ENCODE results near the gene PTGFR.

Gene PTGFR, protein sequence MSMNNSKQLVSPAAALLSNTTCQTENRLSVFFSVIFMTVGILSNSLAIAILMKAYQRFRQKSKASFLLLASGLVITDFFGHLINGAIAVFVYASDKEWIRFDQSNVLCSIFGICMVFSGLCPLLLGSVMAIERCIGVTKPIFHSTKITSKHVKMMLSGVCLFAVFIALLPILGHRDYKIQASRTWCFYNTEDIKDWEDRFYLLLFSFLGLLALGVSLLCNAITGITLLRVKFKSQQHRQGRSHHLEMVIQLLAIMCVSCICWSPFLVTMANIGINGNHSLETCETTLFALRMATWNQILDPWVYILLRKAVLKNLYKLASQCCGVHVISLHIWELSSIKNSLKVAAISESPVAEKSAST

DNA sequence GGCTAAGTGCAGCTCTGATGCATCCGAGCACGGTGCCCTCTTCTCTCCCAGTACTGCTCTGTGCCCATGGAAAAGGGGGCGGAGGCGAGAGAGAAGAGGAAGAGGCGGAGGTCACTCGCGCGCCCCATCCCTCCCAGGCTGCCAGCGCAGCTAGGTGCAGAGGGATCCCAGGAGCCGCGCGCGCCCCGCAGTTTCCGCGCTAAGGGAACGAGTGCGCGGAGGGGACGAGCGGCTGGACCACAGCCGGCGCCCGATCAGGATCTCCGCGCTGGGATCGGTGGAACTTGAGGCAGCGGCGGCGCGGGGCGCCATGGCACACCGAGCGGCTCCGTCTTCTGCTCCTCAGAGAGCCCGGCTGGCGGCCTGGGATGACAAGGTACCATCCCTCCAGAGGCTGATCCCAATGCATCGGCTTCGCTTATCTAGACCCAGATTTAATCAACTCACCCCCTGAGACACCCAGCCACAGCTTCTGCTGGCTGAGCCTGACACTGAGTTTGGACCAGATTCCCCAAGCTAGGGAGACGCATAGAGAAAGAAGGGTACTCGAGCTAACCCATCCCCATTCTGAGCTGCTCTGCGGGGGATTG lies at the start of gene PTGFR:
Gene PTGFR (plus strand): TSS at position 114 of the 590 bp plus-strand sequence. CDS start 1,770 bp downstream, outside the sequence.
- DNase-seq: no peak

DNA sequence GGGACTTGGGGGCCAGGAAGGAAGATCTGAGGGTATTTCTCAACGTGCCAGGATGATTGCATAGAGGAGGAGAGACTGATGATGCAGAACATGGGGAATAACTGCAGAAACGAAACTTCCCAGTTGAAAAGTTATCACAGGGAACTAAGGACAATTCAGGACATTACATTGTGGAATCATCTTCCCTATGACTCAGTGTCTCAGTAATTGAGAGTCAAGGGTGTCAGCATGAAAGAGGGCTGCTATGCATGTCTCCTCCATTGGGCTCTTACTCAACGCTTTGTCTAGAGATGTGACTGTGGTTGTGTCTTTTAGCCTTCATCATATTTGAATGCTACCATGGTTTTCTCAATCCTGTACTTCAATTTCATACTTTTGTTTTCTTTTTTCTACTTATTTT lies 48.9 kb upstream of the PTGFR start:
- DNase-seq: no peak

DNA sequence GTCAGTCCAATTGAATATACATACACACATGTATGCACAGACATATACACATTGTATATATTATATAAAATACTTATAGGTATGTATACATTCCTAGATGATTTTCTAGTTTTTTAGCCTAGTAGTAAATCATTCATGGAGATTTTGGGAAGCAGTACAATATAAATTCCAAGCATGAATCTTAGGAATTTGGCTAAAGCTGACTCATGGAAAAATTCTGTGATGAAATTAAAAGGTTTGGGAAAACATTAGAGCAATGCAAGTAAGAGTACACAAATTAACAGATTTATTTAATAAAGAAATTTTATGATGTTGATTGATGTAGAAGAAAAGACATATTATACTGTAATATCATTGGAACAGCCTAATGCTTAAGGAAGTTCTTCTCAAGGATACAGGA lies 43.7 kb upstream of the PTGFR start:
- no peak for DNase-seq

DNA sequence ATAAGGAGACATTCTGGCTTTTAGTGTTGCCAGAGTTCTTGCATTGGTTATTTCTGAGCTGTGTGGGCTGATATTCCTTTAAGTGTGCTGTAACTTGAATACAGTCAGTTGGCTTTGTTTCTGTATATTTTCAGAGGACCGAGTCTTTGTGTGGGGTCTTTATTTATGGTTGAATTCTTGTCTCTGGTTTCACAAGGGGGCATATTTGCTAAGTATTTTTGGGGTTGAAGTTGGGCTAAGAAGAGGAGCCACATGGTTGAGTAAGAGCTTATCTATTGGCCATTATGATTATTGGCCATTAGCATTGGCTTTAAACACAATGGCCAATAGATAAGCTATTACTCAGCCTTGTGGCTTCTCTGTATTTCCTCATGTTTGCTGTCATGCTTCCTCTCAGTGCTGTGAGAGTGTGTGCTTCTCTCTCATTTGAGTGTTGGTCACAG lies 26.3 kb upstream of the PTGFR start:
- DNase-seq: peak; percentile 77

DNA sequence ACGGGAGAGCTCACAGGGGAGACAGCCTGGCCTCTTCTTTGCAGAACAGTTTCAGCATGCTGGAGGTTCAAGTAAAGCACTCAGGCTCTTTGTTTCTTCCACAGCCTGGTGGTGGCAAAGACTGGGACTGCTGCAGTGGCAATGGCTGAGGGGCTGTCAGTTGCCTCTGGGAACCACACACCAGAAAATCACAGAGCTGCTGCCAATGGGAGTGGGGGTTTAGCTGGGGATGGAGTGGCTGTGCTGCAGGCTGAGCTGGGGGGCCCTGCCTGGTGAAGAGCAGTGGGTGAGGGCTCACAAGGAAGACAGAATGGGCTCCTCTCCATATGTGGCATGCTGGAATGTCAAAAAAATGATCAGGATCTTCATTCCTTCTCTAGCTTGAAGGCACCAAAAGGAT lies 25.6 kb upstream of the PTGFR start:
- no peak for DNase-seq

DNA sequence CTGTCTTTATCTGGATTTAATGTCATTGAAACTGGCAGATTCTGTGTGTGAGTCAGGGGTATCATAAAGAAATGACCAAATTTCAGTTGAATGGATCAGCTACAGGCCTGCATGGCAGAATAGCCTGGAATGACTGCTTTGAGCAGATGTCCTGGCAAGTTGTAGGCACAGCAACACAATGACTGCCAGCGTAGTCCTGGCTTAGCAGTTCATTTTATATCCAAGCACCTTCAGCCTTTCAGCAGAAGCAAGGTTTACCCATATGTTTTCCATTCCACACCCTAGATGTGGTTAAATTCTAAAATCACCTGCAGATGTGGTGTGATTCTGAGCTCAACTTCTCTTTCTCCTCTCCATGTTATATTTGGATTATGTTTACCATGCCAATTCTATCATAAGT lies 22.3 kb upstream of the PTGFR start:
- no peak for DNase-seq

DNA sequence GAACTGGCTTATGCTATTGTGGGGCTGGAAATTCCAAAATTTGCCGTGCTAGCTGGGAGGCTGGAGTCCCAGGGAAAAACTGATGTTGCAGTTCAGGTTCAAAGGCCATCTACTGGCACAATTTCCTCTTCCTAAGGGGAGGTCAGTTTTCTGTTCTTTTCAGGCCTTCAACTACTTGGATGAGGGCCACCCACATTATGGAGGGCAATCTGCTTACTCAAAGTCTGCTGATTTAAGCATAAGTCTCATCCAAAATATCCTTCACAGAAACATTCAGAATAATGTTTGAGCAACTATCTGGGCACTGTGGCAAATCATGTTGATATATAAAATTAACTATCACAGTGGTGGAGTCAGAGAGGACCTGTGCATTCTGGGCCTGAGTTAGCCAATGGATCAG lies 21.2 kb upstream of the PTGFR start:
- DNase-seq: no peak

DNA sequence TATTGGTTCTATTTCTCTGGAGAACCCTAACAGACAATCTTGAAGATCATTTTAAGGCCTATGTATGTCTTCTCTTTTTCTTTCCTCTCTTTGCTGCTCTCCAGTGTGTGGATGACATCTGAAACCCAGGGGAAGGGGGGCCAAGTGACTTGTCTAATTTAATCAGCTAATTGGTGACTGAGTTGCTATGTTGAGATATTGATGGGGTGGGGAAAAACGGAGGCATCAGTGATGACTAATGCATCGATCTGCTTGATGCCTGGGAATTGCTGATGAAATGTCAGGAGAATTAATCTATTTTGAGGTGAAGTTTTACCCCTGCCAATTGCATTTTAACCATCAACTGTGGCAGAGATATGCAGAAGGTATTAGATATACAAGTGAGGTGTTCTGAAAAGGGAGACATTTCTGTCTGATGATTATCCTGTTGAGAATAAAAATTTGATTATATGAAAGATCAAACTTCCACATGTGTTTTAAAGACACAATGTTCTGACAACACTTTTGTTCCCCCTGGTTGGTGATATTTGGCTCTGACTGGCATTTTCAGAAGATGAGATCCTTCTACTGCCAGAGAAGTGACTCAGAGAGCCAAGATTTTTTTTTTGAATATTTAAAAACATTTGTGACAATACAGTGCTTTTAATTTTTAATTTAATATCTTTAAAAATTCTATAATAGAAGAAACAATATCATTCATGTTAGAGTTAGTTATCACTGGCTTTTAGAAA lies 18.7 kb upstream of the PTGFR start:
- no peak for DNase-seq

DNA sequence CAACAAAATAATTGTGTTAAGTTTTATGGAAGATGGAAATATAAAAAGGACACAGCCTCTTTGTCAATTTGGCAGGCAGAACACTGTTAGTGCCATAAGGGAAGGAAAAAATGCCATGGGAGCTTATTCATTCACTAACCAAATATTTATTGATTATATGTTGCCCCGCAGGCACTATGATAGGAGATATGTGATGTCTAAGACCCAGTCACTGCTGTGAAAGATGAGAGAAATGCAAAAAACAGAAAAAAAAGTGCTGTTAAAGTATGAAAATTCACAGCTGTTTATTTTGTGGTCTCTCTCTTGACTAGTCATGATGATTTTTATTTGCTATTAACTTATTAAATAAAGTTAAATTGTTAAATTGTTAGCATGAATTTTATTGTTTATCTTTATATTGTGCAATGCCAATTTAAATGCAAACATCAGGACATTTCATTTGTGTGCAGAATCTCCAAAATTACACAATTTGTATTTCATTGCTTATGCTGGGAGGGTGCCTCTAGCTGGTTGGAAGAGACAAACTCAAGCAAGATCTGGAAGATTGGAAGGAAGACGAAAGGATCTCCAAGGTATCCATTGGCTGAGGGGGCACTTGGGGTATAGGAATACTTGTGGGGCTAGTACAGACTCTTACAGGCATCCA lies 17.8 kb upstream of the PTGFR start:
- DNase-seq: no peak

DNA sequence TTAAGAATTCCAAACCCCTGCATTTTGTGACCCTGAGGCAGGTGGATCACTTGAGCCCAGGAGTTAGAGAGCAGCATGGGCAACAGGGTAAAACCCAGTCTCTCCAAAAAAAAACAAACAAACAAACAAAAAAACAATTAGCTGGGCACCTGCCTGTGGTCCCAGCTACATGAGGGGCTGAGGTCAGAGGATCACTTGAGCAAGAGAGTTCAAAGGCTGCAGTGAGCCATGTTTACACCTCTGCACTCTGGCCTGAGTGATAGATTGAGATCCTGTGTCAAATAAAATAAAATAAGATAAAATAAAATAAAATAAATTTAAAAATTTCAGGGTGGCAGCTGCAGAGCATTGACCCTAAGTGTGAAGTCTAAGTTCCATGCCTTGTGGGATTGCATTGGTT lies 16.7 kb upstream of the PTGFR start:
- DNase-seq: no peak

DNA sequence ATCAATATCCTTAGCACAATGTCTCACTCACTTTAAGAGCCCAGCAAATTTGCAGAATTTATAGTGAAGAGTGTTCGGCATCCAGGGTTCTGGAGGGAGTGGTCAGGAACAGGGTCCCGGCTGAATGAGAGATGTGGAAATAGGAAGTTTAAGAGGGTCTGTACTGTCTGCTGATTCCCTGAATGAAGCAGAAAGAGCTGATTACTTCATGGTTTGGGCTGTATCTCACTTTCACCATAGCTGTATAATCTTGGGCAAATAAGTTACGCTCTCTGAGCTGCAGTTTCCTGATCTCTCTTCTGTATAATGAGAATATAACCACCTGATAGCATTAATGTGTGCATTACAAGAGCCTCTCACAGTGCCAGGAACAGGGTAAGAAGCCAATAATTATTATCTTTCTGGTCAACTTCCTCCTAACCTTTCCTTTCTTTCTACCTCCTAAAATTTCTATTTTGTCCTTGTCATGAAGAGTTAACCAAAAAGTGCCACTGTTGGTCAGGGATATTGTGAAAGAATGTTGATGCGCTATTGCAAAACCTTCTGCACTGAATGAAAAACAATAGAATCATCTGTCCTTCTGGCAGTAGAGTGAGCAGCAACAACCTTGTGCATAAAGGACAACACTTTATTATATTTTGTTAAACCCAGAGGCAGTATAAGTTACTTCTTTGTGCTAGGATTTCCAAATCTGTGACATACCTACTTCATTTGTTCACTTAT lies 14.7 kb upstream of the PTGFR start:
- peak; percentile 24 for DNase-seq

DNA sequence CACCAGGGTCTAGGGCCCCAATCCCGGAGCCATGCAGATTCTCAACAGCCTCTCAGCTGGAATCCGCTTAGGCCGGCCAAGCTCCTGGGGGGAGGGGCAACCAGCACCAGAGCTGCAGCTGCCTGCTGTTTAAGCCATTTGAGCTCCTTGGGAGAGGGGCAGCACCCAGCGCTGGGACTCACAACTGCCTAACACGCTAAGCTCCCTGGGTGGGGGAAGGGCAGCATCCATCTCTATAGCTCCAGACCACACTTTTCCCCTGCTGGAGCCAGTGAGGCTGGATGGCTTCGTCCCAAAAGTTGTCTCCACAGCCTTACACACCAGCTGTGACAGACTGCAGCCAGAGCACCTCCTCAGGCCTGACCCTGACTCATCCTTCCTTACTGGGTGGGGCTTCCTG lies 6.9 kb upstream of the PTGFR start:
- DNase-seq: no peak

DNA sequence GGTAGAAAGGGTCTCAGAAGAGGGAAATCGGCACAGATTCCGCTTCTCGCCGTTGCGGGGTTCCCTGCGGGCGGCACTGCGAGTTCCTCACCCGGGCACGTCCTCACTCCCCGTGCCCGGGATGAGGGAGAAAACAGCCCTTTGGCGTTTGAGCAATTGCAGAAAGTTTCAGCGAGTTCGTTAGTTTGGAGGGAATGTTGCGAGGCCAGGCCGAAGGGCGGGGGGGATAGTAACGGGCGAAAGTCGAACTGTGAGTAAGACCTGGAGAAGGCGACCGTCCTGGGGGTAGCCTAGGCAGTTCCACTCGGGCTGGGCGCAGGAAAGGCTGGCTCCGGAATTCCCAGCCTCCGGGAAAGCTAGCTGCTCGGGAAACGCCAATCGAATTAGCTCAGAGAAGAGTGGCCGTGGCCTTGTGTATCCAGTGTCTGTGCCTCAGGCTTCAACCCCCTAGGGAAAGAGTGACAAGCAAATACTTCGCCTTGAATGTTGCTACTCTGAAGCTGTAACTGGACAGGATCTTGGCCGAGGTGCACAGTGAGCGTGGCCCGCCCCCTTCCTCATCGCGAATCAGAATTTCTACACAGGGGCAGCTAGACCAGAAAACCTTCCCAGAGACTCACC lies 787 bp downstream of the PTGFR start:
- no peak for DNase-seq

DNA sequence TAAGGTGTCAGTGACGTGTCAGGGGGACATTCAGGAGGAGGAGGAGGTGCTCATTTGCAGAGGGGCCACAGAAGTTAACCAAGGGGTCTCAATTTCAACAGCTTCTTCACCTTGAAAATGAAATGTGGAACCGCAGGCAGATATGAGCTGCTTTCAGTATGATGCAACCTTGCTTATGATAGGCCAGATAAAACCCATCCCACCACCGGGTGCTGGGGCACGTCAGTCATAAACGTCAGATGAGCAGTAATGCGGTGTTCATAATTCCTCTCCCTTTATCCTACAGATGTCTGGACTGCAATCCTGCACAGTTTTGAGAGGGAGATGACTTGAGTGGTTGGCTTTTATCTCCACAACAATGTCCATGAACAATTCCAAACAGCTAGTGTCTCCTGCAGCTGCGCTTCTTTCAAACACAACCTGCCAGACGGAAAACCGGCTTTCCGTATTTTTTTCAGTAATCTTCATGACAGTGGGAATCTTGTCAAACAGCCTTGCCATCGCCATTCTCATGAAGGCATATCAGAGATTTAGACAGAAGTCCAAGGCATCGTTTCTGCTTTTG lies 1.7 kb downstream of the PTGFR start:
- DNase-seq: peak; percentile 67

DNA sequence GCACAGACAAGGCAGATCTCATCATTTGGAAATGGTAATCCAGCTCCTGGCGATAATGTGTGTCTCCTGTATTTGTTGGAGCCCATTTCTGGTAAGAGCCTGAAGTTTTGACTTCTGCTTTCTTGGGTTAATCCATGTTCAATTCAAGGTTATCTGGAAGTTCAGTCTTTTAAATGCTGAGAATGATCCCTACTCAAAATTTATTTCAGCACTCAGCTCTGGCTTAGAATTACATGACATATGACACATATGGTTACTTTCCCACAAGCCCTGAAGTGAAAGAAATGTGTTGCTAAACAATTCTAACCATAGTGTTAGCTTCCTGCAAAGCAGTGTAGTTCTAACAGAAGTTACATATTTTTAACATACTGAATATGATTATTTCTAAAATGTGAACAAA lies 2.7 kb downstream of the PTGFR start:
- peak; percentile 71 for DNase-seq

DNA sequence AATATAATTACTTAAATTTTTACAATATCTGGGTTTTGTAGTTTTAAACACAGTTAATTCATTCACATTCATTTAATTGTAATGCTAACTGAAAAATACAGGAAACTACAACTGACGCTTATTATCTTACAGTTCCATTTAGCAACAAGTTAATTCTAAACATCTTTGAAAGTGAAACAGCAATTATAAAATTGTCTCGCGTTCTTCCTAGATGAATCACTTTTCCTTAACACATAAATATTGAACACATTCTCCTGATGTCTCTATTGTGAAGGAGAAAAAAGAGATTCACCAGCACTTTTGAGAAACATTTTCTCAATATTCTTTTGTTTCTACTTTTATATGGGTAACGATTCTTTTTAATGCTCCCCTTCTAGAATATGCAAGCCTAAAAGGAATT lies 6.4 kb downstream of the PTGFR start:
- no peak for DNase-seq

DNA sequence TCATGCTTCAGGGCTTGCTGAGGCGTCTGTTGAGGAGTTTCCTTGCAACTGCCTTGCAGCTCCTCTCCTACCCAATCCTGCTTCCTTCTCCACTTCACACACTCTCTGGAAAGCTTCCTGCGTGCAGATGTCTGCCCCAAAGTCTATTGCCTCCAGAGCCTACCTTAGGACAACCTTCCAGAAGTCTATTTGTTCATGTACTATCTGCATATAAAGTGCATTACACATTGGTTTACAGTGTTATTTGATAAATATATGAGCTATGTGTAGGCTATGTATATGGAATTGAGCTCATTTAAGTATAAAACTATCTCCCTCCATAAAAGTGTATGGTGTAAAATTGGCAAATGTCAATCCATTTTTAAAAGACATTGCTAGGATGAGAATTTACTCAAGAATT lies 9.8 kb downstream of the PTGFR start:
- no peak for DNase-seq

DNA sequence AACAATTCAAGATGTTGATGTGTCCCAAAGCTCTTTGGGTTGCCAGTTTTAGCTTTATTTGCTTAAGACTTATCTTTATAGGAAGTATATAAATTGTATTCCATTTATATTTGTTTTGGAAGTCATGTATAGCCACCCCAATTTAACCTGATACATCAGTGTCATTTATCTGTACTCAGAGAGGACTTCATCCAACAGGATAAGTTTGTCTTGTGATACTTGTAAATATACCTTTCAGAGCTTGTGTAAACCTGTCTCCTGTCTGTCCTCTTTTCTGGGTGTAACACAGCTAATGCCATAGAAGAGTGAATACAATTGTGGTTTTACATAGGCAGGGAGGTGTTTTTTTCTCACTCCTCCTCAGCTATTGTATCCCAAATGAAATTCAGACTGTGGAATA lies 10.4 kb downstream of the PTGFR start:
- no peak for DNase-seq

DNA sequence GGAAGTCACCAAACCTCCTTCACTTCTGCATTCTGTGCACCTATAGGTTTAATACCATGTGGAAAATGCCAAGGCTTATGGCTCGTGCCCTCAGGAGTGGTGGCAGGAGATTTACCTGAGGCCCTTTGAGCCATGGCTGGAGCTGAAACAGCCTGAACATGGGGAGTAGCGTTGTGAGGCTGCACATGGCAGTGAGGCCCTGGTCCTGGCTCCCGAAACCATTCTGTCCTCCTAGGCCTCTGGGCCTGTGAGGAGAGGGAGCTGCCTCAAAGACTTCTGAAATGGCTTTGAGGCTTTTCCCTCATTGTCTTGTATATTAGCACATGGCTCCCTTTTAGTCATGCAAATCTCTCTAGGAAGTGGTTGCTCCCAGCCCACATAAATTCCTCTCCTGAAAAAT lies 20.6 kb downstream of the PTGFR start:
- DNase-seq: no peak

DNA sequence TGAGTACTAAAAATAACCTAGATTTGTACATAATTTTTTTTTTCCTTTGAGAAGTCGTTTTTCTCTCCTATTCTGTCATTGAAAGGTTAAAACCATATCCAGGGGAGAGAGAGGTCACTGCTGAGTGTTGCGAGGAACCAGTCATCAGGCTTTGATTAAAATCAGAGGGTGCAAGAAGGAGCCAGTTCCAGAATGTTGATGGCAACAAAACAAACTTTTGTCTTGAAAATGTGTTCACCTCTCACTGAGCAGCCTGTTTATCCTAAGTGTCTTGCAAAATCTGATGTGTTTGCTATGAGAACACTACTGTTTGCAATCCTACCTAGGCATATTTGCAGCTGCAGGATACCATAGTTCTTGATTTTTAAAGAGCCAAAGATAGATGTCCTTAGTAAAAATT lies 25.9 kb downstream of the PTGFR start:
- no peak for DNase-seq

DNA sequence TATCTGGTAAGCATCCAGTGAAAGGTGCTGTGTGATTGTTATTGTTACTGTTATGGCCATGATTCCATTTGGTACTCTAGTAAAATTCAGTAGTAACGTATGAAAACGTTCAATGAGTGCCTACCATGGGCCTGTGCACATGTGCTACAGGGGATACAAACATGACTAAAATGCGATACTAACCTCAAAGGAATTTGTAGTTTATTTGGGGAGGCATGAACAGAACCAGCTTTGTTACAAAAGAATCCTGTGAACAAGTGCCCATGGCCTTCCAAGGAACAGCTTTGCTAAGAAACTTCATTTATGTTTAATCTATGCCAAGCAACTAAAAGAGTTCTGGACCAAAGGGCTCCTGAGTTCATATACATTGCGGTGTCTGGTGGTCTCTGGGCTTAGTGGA lies 28.7 kb downstream of the PTGFR start:
- no peak for DNase-seq

DNA sequence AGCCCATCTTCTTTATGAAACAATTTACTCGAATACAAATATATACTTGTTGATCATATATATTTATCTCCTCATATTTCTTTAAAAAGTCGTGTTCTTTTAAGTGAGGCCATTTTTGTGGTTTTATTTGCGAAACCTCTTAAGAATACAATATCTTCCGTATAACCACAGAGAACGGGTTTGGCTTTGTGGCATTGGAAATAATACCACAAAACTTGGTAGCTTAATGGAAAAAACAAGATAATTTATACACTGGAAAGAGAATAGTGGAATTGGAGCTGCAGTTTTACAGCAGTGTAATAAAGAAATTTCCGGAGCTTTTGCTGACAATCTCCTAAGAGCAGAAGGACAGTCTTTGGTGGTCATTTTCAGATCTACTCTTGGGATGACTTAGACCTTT lies 29.4 kb downstream of the PTGFR start:
- DNase-seq: peak; percentile 13
